Smooth muscle cell of the pulmonary artery (primary cell): ENCODE measurements around the gene KRTAP11-1. TPM values are rescaled to one million over a fixed set of nuclear protein-coding genes. Genes with fewer than 3 reads are reported as not detected.

Experiments used
- total RNA-seq: library from RNA; depleted of rRNA; stranded (reverse); fragments of >200 nt; gene quantifications from 2 replicates; pipeline ENCODE4 v1.2.3, GENCODE V29; 2014

Gene KRTAP11-1
- total RNA-seq: not detected in 2 replicates

GRCh38 chr21:30881480-30881879 is at the start of gene KRTAP11-1:
TSS of gene KRTAP11-1 (minus strand) at chr21:30881580. CDS start at chr21:30881524, 56 bp downstream.

Other genes starting within 250 kb of the KRTAP11-1 start
- gene KRTAP20-2, start 246.4 kb downstream of the KRTAP11-1 start, total RNA-seq: not detected in 2 replicates
- gene KRTAP20-3, start 238.7 kb downstream of the KRTAP11-1 start, total RNA-seq: not detected in 2 replicates
- not detected in 2 replicates for gene KRTAP21-3, start 162.8 kb downstream of the KRTAP11-1 start, total RNA-seq
- gene KRTAP21-2, start 134.3 kb downstream of the KRTAP11-1 start, total RNA-seq: not detected in 2 replicates
- not detected in 2 replicates for gene KRTAP21-1, start 126.2 kb downstream of the KRTAP11-1 start, total RNA-seq
- not detected in 2 replicates for gene KRTAP8-1, start 68.3 kb downstream of the KRTAP11-1 start, total RNA-seq
- not detected in 2 replicates for gene KRTAP7-1, start 51.8 kb downstream of the KRTAP11-1 start, total RNA-seq
- gene KRTAP19-8, start 156.9 kb upstream of the KRTAP11-1 start, total RNA-seq: not detected in 2 replicates